NCI-H128 (cell line): ENCODE data around the gene STRC.
"Not testable (repeated sequence)": the region's sequence is repeated elsewhere in the genome, so short reads cannot be mapped to it uniquely, and the experiment has no call there.

Experiments used
- DNase-seq: peaks from one replicate; lab custom pipeline; 2025; ENCODE audit not compliant: unreplicated experiment; lab: John Stamatoyannopoulos, UW

The STRC gene

DNA sequence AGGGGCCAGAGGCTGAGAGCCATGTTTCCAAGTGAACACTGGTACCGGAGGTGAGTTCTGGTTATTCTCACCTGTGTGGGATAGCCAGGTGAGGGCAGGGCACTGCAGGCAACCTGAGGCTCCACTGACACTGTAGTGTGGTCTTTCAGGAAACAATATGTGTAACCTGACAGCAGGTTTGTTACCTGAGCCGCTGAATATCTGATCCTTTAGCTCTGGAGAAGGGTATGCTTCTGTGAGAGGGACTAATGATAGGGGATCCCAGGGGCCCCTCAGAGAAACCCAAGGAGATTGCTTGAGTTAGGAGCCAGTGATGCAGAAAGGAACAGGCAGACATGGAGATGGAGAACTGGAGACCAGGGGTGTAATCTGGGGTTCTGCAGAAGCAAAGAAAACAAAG is at the start of gene STRC:
STRC (minus strand) TSS at position 101 of the 400 bp plus-strand sequence; CDS start at position 23, 78 bp downstream.
- DNase-seq = not testable (repeated sequence)

DNA sequence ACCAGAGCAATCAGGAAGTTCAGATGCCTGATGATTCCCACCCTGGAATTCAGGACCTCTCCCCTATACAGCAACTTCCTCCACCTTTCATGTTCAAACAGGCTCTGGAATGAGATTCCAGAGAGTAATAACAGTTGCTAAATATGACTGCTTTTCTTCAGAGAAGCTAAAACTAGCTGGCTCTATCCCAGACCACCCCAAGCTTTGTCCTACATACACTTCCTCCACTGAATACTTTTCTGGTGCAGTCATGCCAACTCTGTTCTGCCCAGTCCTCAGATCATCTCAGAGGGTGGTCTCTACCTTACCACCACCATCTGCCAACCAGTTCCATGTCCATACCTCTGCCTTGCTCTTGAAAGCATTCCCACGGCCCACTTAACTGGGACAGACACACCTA is 47.6 kb upstream of the STRC start:
- DNase-seq = not testable (repeated sequence)

DNA sequence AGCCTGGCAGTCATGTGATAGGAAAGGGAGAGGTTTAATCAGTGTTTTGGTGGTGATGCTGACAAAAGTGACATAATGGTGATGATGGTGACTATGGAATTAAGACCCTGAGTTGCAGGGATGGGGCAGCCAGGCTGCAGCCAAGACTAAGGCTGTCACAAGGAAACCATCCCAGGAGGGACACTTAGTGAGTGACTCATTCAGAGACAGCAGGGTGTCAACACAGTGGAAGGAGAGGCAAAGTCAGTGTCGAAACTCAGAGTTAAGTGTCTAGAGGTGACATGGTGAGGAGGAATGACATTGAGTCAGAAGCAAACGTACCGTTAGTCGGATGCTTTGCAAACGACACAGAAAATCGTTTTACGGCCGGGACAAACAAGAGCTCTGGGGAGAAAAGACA is 44.7 kb upstream of the STRC start:
- not testable (repeated sequence) for DNase-seq

DNA sequence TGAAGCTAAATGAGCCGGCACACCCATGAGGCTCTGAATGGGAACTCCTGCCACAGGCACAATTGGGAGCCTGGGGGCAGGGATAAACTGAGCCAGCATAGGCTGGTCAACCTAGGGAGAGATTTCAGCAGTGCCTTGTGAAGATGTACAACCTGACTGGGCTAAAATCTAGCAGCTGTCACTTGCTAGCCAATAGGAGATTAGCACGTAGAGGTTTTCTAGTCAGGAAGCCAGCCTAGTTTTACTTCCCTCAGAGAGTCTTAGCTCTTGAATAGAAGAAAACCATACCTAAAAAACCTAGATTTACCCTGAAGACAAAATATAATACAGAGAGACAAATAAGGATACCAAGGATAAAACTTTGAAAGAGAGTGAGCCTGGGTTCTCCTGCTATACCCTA is 43.7 kb upstream of the STRC start:
- not testable (repeated sequence) for DNase-seq

GRCh38 chr15:43659727-43660126 is 41.1 kb upstream of the STRC start:
- DNase-seq = not testable (repeated sequence)

DNA sequence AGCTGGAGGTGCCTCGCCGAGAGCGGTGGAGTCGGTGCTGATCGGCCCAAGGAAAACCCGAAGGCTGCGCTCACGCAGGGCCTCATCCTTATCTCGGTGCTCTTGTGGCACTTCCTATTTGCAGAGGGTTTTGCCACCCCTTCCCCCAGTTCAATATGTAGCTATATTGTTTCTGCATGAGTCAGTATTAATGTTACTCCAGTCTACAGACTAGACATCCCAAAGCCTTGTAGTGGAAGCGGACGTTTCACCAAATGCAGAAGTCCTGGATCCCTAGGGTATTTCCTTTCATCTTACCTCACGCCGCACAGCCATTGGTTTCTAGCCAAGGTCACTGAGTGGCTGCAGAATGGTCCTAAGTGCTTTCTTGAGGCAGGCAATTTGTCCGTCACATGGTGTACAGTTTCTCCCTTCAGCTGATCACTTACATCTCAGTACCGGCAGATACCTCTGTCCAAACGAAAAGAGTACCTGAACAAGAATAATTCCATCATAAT is 30.9 kb upstream of the STRC start:
- DNase-seq = not testable (repeated sequence)

DNA sequence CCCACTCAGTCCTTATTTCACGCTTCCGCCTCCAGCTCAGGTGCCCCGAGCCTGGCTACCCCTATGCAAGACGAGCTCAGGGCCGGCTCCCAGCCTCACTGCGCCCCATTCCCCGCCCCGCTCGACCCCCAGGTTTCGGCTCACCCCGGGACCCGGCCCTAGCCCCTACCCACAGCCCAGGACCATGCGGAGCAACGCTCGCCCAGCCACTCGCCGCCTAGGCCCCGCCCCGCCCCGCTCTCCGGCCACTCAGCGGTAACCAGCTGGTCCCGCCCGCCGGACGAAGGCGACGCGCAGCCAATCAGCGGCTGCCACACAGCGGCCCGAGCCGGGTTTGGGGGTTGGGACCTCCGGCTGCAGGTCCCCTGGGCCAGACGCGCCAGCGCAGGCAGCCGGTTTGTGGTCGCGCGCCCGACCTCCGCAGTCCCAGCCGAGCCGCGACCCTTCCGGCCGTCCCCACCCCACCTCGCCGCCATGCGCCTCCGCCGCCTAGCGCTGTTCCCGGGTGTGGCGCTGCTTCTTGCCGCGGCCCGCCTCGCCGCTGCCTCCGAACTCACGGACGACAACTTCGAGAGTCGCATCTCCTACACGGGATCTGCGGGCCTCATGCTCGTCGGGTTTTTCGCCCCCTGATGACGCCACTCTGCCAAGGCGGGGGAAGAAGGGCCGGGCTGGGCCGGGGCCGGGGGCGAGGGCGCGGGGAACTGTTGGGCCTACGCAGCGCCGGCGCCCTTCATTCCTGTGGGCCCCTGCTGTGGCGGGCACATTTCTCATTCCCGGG is 30.2 kb upstream of the STRC start, which contains the start of gene CATSPER2:
CATSPER2 (minus strand) TSS at position 196 of the 781 bp plus-strand sequence. CDS start 783 bp downstream, outside the sequence.
- DNase-seq = no peak

GRCh38 chr15:43638464-43639204 is 20.0 kb upstream of the STRC start:
- DNase-seq = not testable (repeated sequence)

- not testable (repeated sequence) for DNase-seq
These were observed 8.3 kb upstream of the STRC start for GRCh38 chr15:43626937-43627336.

DNA sequence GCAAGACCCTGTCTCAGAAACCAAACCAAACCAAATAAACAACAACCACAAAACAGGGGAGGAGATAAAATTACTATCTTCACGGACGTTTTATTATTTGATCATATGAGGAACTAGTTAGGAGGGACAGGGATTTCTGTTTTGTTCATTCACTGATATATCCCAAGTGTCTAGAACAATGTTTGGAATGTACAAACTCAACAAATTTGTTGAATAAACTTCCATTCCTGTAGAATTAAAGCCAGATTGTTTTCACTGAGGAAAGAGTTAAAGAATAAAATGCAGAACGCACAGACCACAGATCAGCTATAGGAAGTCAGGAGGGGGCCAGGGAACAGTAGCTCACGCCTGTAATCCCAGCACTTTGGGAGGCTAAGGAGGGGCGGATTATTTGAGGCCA is 6.5 kb upstream of the STRC start:
- no peak for DNase-seq

GRCh38 chr15:43622068-43622799 is 3.6 kb upstream of the STRC start:
- DNase-seq = not testable (repeated sequence)

GRCh38 chr15:43617750-43618149 is 850 bp downstream of the STRC start:
- DNase-seq = not testable (repeated sequence)

- DNase-seq = not testable (repeated sequence)
These were observed 16.4 kb downstream of the STRC start for GRCh38 chr15:43602233-43602632.

DNA sequence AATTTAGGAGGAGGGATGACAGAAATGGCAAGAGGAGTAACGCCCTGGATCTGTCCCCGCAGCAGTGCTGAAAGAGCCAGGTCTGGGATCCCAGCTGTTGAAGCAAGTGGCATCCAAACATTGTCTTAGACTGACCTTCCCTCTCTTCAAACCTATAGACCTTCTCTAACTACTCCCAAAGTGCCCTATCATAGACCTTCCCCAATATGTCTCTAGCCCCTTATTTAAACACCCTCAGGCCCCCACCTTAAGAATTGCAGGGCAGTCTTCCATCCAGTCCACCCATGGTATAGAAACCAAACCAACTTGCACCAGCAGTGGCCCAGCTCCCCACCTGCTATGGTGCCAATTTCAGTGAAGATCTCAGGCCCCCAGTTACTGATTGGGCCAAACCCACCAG is 18.4 kb downstream of the STRC start:
- DNase-seq = not testable (repeated sequence)

GRCh38 chr15:43599131-43599530 is 19.5 kb downstream of the STRC start:
- not testable (repeated sequence) for DNase-seq

DNA sequence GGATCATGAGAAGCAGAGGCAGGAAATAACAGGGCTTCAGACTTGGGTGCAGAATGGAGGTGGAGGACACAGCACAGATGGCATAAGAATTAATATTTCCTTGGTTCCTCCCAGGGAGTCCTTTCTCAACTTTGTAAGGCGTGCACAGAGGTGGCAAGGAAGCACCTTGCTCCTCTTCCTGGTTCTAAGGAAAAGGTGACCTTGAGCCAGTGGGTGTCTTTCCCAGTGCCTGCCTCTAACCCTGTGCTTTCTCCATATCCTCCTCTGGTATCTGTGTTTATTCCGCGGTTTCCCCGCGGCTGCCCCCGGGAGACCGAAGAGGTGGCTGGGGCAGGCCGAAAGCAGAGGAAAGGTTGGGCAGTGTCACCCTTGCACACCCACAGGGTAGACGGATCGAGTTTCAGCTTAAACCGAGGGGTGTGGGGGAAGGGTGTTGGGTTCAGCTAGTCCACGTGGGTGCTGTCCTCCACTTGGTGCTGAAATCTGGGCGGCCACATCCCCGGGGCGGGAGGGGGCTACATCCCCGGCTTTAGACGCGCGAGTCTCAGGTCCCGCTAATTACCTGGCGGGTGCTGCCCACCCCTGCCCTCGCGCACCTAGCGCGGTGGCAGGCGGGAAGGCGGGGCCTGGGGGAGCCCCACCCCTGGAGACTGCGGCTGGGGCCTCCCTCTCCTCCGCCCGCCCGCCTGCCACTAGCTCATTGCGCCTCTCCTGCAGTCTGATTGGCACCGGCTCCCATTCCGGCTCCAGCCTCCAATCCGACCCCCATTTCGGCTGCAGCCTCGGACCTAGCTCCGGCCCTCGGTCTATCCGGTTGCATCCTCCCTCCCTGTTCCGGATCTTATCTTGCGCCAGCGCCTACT is 25.0 kb downstream of the STRC start, which contains the start of gene CKMT1B:
CKMT1B (plus strand) TSS at position 700 of the 863 bp plus-strand sequence. CDS start 192 bp downstream, outside the sequence.
- DNase-seq = not testable (repeated sequence)

DNA sequence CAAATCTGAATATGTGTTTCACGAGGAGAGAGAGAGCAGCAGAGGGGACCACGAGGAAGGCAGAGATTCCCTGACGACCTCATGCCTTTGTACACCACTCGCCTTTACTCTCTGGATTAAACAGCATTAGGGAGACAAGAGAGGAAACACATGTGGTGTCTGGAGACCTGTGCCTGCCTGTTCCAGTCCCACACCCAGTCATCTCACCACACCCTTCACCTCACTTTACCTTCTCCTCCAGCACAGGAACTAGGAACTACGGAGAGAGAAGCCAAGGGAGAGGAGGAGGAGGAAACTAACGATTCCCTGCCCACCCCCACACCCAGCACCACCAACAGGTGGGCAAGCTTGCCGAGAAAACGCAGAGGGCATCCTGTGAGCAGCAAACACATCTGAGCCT is 25.8 kb downstream of the STRC start:
- not testable (repeated sequence) for DNase-seq

DNA sequence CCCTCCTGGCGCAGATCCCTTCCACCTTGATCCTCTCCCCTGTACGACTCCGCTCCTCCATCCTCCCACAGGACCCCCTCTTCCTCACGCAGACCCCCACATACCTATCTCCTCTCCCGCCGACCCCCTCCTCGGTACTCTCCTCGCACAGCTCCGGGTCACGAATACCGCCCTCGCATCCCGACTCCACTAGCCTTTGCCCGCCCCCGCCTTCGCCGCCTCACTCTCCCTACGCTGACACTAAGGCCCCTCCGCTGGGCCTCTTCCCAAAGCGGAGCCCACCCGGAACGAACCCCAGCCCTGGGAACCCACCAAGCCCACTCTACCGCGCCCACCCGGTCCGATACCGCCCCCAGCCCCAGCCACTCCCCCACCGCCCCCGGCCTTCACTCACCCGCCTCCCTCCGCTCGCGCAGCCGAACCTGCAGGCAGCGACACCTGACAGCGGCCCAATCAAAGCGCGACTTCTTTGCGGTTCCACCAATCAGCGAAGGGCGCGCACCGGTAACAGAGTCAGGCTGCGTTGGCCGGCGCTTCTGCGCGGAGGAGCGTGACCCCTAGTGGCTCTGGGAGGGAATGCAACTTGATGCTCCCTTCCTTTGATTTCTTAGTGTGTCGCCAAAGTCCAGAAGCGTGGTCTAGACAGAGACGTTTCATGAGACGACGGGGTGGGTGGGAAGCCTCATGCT is 28.7 kb downstream of the STRC start, which contains the start of gene PPIP5K1:
PPIP5K1 (minus strand) TSS at position 431 of the 689 bp plus-strand sequence. CDS start 5,704 bp downstream, outside the sequence.
- not testable (repeated sequence) for DNase-seq

GRCh38 chr15:43574607-43575006 is 44.0 kb downstream of the STRC start:
- not testable (repeated sequence) for DNase-seq
